IPS-NIHi7 (cell line): ENCODE data around the gene ARHGEF17.
A peak's percentile ranks its signal among the peaks of the same experiment; 100 is the strongest.

Experiments
- DNase-seq: peaks from one replicate; pipeline ENCODE4 v3.0.0; 2012; ENCODE audit warnings: mixed read lengths; ENCODE audit errors: extremely low spot score

The ARHGEF17 gene

GRCh38 chr11:73393011-73393380, 84.9 kb downstream of the ARHGEF17 start:
- no peak for DNase-seq

- DNase-seq, result peak; percentile 91
These were observed 85.7 kb downstream of the ARHGEF17 start for GRCh38 chr11:73393479-73394415.

- no peak for DNase-seq
These were observed 86.6 kb downstream of the ARHGEF17 start for GRCh38 chr11:73394416-73395296.

- no peak for DNase-seq
These were observed 87.5 kb downstream of the ARHGEF17 start for GRCh38 chr11:73395297-73396208.

- DNase-seq, result no peak
These were observed 88.3 kb downstream of the ARHGEF17 start for GRCh38 chr11:73396251-73396930.

- no peak for DNase-seq
These were observed 88.9 kb downstream of the ARHGEF17 start for GRCh38 chr11:73396985-73397384.

- no peak for DNase-seq
These were observed 89.5 kb downstream of the ARHGEF17 start for GRCh38 chr11:73397468-73398131.

- DNase-seq, result no peak
These were observed 90.1 kb downstream of the ARHGEF17 start for GRCh38 chr11:73398132-73398526.

- DNase-seq, result no peak
These were observed 90.6 kb downstream of the ARHGEF17 start for GRCh38 chr11:73398721-73399120.

- no peak for DNase-seq
These were observed 91.1 kb downstream of the ARHGEF17 start for GRCh38 chr11:73399159-73399590.

GRCh38 chr11:73399636-73400035, 91.6 kb downstream of the ARHGEF17 start:
- no peak for DNase-seq

GRCh38 chr11:73400293-73400692, 92.2 kb downstream of the ARHGEF17 start:
- DNase-seq, result no peak

- DNase-seq, result no peak
These were observed 93.3 kb downstream of the ARHGEF17 start for GRCh38 chr11:73401217-73401923.

- no peak for DNase-seq
These were observed 94.1 kb downstream of the ARHGEF17 start for GRCh38 chr11:73401924-73402833.

GRCh38 chr11:73402834-73403185, 94.7 kb downstream of the ARHGEF17 start:
- DNase-seq, result no peak

- DNase-seq, result no peak
These were observed 95.5 kb downstream of the ARHGEF17 start for GRCh38 chr11:73403541-73403940.

- DNase-seq, result peak; percentile 81
These were observed 96.0 kb downstream of the ARHGEF17 start for GRCh38 chr11:73404048-73404447.

GRCh38 chr11:73404506-73405145, 96.5 kb downstream of the ARHGEF17 start:
- no peak for DNase-seq
